Posterior cingulate gyrus (tissue), 11 donors: Measurements from ENCODE around the gene UMAD1.
"Not testable (repeated sequence)": the region's sequence is repeated elsewhere in the genome, so short reads cannot be mapped to it uniquely, and the experiment has no call there.

Experiments used
- DNase-seq, 10 donors: peaks; one replicate each; pipeline versions ENCODE4 v3.0.0 to v3.0.0-alpha.2; 2020 to 2021; ENCODE audit warnings: mixed read lengths in 3 of 10
- intact Hi-C: fragments of 100-400 bp; cut with DNase I; formaldehyde crosslinking; loops from one replicate; pipeline ENCODE4 v1.15.1; 2023

The UMAD1 gene

DNA sequence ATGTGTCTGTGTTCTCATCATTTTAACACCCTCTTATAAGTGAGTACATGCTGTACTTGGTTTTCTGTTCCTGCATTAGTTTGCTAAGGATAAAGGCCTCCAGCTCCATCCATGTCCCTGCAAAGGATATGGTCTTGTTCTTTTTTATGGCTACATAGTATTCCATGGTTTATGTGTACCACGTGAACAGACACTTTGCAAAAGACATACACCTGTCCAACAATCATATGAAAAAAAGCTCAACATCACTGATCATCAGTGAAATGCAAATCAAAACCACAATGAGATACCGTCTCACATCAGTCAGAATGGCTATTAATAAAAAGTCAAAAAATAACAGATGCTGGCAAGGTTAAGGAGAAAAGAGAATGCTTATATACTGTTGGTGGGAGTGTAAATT lies 177.6 kb downstream of the UMAD1 start:
- intact Hi-C loops, result not testable (repeated sequence)

DNA sequence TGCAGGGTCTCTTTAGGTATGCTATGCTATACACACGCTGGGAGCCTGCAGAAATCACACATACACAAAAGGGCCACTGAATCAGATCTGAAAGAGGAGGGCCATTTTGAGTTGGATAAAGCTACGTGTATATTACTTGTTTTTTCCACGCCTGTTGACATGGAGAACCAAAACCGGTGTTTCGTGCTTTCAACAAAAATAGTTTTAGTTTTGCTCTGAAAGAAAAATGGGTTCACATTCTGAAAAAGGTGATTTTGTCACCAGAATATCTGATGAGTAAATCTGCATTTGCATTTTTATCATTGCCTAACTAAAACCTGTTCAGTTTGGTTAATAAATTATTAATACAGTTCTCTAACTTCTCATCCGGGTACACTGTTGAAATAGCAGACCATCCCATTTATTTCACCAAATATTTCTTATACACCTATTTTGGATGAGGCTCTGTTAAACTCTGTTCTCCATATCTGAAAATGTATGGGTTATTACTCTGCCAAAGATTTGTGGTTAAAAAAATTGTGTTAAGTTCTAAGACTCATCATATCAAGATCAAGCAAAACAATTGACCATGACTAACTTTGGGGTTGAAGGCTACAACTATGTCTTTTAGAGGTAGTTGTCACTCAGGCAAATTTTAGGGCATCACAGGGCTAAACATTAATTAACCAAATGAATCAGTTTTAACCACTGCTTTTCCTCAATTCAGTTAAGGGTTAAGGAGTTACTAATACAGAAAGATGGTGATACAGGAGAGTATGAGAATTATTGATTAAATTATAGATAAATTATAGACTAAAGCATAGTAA lies 179.1 kb downstream of the UMAD1 start:
- no peak for DNase-seq
- intact Hi-C loops, result no loop called here

More for the DNA sequence above, 177.6 kb downstream of the UMAD1 start:
- DNase-seq, result not testable (repeated sequence)

DNA sequence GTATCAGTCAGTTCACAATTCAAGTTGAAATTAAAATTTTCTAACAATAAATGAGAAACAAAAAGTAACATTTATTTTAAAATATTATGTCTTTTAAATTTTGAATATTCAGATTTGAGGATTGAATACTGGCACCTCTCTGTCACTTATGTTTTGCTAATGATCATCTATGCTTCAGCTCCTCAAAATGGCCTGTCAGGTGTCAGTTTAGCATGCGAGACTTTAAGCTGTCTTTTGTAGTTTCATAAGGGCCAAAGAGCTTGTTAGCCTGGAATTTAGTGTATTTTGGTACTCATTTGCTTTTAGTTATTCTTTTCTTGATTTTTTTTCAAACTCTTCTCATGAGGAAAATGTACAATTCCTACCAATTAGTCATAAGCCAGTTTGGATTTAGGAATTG lies 179.9 kb downstream of the UMAD1 start:
- intact Hi-C loops, result no loop called here
- DNase-seq, result no peak

DNA sequence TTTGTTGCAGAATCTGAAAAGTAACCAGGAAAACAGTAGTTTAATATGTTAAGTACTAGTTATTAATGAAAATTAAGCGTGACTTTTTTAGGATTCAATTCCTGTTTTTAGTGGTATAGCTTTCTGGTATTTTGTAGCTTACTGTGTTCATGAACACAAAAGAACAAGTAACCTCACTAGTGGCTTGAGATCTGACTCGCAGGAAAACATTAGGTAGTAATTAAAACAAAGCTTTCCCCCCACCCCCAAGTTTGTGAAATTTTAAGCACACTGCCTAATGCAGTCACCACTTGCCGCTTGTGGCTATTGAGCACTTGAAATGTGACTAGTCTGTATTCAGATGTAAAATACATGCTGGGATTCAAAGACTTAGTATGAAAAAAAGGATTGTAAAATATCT lies 180.4 kb downstream of the UMAD1 start:
- intact Hi-C loops, result no loop called here
- no peak for DNase-seq

DNA sequence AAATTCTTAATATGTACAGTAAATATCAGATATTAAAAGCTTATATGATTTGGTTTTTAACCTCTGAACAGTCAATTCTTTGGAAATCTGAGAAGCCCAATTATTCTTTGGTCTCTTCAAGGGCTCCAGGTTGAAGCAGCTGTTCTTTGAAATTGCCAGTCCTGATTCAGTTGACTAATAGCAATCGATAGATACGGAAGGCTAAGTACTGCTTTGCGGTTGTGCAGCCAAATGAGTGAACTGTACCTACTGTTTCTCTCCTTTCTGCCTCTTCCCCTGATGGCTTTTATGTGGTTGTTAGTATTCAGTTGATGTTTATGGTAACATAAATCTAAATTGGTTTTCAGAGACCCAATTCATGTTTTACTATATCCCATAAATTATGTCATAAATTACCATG lies 181.0 kb downstream of the UMAD1 start:
- intact Hi-C loops, result no loop called here
- DNase-seq, result no peak

DNA sequence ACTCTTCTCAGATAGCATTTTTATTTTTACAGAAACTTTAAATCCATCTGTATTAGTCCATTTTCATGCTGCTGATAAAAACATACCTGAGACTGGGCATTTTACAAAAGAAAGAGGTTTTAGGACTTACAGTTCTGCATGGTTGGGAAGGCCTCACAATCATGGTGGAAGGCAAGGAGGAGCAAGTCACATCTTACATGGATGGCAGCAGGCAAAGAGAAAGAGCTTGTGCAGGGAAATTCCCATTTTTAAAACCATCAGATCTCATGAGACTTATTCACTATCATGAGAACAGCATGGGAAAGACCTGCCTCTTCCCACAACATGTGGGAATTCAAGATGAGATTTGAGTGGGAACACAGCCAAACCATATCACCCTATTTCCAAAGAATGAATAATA lies 184.7 kb downstream of the UMAD1 start:
- intact Hi-C loops, DNase-seq: not testable (repeated sequence)

DNA sequence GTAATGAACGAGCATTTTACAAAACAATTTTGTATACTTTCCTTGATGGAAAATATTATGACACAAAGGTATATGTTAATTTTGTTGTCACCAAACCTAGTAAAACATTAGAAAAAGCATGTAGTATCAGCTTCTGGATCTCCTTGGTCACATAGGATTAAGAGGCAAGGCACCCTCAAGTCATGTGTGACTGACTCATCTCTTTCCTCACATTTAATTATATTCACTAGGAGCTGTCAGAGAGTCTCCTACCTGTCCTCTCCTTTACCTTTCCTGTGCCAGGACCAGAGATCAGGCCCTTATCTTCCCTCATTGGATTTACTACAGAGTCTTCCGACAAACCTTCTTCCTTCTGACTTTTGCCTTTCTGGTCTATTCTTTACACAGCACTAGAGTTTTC lies 189.1 kb downstream of the UMAD1 start:
- no peak for DNase-seq
- intact Hi-C loops, result no loop called here

DNA sequence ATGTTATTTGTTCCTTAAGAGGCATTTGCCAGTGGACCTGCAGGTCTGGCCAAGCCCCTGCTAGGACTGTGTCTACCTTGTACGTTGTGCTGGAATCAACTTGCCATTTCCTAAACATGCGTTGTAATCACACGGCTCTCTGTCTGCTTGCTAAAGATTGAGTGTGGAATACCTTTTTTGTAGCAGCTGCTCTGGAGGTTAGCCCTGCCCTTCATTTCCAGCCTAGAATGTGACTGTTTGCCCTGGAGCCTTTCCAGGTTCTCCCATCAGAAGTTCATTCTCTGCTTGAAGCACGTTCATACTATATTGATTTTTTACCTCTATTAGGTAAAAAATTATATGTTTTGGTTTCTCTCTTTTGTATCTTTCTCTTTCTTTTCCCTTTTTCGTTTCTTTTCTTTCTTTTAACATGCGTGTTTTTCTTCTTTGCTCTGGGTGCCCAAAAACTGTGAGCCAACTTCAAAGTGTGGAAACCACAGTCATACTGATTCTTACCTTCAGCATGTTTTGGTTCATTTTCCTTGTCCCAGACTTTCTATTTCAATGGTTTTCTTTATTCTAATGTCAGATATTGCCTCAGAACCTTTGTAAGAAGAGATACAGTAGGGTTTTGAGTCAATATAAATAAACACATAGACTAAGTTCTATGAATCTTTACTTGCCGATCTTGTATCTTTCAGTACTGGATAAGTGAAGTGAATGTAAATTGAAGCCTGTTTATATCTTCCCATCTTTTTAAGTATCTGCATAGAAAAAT lies 189.7 kb downstream of the UMAD1 start:
- no peak for DNase-seq
- intact Hi-C loops, result no loop called here

DNA sequence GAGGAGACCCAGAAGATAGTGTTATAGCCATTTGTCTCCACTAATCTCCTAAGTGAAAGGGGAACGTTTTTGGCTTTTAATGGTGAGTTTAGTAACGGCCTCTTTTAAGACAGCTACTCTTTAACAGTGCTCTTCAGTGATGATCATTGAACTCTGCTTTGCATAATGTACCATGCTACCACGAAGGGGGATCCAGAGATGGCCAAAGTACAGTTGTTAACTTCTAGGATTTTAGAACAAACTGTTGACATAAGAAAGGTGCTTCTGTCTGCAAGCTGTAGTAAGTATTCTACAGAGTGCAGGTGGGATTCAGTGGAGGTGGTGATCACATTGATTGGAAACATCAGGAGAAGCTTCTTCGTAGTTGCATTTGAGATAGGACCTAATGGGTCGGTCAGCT lies 192.0 kb downstream of the UMAD1 start:
- intact Hi-C loops, result no loop called here

DNA sequence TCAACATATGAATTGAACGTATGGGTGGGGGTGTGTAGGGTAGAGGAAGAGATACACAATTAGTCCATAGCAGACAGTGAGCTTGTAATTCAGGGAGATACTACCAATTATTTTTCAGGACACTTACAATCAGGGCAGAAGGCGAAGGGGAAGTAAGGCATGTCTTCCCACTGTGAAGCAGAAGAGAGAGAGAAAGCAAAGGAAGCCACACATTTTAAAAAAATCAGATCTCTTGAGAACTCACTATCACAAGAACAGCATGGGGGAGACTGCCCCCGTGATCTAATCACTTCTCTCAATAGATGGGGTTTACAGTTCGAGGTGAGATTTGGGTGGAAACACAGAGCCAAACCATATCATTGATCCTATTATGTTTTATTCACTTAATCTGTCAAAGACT lies 194.2 kb downstream of the UMAD1 start:
- intact Hi-C loops, result no loop called here
- DNase-seq, result no peak

More for the DNA sequence above, 192.0 kb downstream of the UMAD1 start:
- no peak for DNase-seq

DNA sequence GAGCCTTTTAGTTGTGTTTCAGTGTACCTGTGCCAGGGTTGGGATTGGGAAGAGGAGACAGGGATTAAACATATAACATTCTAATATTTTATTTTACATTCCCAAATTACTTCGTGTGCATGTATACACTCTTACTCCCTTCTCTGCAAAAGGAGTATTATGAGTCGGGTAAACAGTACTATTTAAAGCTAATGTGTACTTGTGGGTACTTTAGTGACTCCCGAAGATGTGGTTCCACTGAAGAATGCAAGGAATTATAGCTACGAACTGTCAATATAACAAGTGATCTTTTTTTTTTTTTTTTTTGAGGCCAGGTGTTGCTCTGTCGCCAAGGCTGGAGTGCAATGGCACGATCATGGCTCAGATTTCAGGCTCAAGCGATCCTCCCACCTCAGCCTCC lies 200.5 kb downstream of the UMAD1 start:
- intact Hi-C loops, result no loop called here
- DNase-seq, result no peak

DNA sequence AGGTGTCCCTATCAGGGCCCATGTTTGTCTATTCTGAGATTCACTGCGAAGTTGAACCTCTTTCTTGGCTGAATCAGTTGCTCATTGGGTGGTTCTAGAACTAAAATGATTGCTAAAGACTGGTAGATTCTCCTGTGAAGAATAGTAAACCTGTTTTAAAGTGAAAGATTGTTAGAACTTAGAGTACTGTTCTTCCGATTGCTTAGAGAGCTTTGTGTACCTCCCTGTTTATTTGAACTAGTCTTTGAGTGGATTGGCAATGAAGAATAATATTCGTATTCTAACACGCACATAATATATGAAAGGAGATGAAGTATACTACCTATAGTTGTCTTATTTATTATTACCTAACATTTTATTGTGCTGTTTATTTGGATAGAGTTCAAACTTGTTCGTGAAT lies 202.7 kb downstream of the UMAD1 start:
- intact Hi-C loops, result no loop called here
- DNase-seq, result no peak

DNA sequence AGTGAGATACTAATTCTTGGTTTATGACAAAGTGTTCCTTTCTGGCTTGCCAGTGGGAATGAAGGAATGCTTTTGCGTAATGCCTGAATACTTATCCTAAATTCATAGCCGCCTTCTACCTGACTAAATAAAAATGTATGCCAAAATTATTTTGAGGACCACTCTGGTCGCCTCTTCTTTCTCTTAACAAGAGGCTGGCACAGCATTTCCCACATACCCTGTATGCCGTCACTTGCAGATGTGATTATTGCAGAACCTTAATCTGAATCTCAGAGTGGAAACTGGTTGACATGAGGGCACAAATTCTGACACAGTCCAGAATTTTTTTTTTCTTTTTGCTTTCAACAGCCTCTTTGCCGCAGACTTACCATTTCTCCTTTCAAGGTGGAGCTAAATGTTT lies 203.4 kb downstream of the UMAD1 start:
- intact Hi-C loops, result no loop called here
- DNase-seq, result no peak

DNA sequence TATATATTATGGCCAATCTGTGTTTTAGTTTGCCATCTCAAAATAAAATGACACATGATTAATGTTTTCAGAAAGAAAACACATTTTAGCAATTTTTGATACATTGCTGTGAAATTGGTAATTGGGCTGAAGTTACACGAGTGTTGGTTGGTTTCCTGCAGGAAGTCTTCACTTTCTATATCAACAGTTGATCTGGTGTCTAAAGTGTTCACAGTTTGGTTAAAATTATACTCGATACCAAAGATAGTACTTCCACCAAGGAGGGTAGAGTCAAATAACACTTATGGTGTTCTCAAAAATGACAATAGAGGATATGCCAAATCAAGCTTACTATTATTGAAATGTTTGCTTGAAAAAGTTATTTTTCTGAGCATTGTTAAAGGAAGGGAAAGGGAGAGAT lies 207.7 kb downstream of the UMAD1 start:
- intact Hi-C loops, result no loop called here
- DNase-seq, result no peak

DNA sequence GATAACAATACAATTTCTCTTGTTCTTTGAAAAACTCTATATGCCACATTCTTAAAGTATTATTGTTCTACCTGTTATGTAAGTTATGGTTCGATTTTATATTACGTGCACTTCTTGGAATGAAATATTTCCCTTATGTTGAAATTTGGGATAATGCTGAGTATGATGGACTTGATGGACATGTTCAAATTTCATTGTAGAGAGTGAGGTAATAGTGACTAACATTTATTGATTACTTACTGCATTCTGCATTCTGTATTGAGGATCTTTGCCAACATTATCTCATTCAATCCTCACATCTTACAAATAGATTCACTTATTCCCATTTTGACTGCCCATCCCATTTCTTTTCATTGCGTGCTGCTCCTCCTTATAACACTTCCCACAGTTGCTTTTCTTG lies 208.3 kb downstream of the UMAD1 start:
- intact Hi-C loops, result no loop called here
- no peak for DNase-seq

DNA sequence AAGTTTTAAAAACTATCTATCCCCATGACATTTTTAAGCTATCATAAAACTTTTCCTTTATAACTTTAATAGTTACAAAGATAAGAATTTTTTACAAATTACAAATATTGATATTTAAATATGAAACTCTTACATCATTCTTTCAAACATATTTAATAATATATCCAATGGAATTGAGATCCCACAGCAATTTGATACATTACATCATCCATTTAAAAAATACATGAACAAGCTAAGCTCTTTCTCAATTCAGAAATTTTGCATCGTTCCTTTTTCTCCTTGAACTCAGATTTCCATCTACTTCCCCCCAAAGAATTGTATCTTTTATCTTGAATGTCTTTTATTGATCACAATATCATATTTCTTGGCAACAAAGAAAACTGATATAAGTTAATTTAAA lies 209.6 kb downstream of the UMAD1 start:
- DNase-seq, result no peak
- intact Hi-C loops, result no loop called here

DNA sequence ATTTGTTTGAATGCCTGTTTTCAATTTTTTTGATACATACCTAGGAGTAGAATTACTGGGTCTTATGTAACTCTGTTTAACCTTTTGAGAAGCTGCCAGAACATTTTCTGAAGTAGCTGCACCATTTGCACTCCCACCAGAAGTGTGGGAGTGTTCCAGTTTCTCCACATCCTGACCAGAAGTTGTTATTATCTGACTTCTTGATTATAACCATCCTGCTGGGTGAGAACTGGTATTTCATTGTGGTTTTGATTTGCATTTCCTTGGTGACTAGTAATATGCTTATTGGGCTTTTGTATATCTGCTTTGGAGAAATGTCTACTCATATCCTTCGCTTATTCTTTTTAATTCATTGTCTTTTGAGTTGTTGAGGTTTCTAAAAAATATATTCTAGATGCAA lies 210.8 kb downstream of the UMAD1 start:
- intact Hi-C loops, result no loop called here

DNA sequence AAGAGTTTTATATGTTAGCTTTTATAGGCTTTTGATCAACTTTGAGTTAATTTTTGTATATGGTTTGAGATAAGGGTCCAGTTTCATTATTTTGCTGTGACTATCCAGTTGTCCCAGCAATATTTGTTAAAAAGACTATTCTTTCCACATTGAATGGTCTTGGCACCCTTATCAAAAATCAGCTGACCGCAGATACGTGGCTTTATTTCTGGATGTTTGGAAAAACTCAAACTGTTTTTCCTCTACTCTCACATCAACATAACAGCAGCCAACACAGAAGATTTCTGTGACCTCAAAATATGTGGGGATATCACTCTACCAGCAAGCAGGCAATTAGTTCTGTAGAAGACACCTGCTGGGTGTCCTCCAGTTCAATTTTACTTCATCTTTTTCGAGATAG lies 211.4 kb downstream of the UMAD1 start:
- DNase-seq, result no peak
- intact Hi-C loops, result no loop called here

More for the DNA sequence above, 210.8 kb downstream of the UMAD1 start:
- no peak for DNase-seq

DNA sequence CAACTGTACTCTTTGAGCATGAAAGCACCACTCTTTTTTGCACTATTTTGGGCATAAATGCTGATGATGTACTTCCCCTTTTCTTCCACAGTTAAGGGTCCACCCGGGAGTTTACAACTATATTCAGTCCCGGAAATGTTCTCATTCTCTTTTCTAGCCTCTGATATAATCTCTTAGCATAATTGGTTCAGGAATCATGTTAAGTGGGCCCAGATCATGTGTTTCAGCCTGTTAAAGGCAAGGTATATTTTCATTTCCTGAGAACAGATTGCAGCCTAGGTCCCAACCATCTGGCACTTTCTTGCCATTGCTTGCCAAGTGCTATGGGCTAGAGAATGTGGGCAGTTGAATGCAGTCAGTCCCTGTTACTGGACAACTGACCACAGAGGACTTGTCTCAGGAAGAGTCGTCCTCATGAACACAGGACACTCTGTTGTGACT lies 216.6 kb downstream of the UMAD1 start:
- intact Hi-C loops, result no loop called here
- no peak for DNase-seq

DNA sequence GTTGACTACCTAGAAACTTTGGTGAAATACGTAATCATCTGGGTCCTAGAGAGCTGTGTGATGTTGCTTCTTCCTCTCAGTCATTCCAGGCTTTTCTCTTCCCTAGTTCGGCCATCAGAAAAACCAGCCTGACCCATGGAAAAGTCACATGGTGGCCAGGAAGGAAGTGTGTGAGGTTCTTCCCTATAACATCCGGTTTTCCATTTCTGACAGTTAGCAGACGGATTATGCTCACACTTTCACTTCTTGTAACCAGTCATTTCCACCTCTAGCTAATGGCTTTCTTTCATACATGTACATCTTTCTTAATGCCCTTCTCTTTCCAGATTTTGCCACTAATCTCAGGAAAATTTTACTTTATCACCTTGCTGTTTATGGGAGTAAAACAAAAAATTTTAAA lies 218.0 kb downstream of the UMAD1 start:
- DNase-seq, result no peak
- intact Hi-C loops, result no loop called here

DNA sequence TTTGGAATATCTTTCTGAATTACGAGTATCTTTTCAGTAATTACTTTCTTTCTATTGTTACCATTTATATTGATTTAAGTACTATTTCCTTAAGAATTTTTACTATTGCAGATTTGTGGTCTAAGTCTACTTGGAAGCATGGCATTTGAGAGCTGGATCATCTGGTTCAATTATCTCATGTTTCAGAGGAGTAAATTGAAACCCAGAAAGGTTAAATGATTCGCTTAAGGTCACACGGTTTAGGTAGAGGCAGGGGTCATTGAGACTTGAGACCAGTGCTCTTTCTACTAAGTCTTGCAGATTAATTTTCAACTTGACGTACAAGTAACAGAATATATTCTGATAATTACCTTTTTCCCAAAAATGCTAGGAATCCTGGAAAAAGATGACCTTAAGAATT lies 218.9 kb downstream of the UMAD1 start:
- intact Hi-C loops, result no loop called here

DNA sequence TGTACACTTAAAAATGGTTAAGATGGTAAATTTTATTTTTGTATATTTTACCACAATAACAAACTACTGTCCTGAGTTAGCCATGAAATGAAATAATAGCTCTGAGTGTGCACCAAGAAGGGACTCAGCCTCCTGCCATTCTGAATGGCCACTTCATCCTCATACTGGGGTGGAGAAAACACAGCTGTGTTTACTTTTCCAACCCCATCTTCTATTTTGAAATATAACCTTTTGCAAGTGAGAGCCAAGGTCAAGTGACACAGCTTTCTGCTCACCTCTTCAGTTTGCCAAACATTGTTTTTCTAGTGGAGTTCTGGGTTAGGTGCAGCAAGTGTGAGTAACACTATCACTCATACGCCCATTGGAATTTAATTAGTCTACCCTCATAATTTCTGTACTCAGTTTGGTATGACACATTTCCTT lies 220.7 kb downstream of the UMAD1 start:
- intact Hi-C loops, result no loop called here
- no peak for DNase-seq

More for the DNA sequence above, 218.9 kb downstream of the UMAD1 start:
- DNase-seq, result no peak
